HEK293 (cell line): ENCODE data around the gene FOXC1.

Source experiments
- PRDM1 ChIP-seq: fragments of 450-650 bp; formaldehyde crosslinking; IDR thresholded peaks from 2 replicates; pipeline ENCODE4; 2016; ENCODE audit warnings: missing biosample characterization, missing genetic modification characterization
- SETDB1 ChIP-seq: IDR thresholded peaks from one replicate; pipeline ENCODE4 v1.6.1; 2017; ENCODE audit warnings: mild to moderate bottlenecking, low read length, moderate library complexity, mixed read lengths; ENCODE audit not compliant: insufficient read length
- YY1 ChIP-seq: fragments of 450-650 bp; formaldehyde crosslinking; IDR thresholded peaks from 2 replicates; pipeline ENCODE4 v1.5.1; 2018; ENCODE audit warnings: missing biosample characterization, missing genetic modification characterization
- ZBTB21 ChIP-seq: fragments of 450-650 bp; formaldehyde crosslinking; IDR thresholded peaks from 2 replicates; pipeline ENCODE4 v1.5.1; 2017; ENCODE audit warnings: missing biosample characterization, missing genetic modification characterization
- ZBTB48 ChIP-seq: fragments of 450-650 bp; formaldehyde crosslinking; IDR thresholded peaks from 2 replicates; pipeline ENCODE4 v1.5.1; 2016; ENCODE audit warnings: missing biosample characterization, missing genetic modification characterization
- ZBTB8A ChIP-seq: fragments of 450-650 bp; formaldehyde crosslinking; IDR thresholded peaks from 2 replicates; pipeline ENCODE4 v1.5.1; 2016; ENCODE audit warnings: missing biosample characterization, missing genetic modification characterization
- ZNF10 ChIP-seq: fragments of 450-650 bp; formaldehyde crosslinking; IDR thresholded peaks from 2 replicates; pipeline ENCODE4 v1.5.1; 2017; ENCODE audit warnings: missing biosample characterization, missing genetic modification characterization
- ZNF121 ChIP-seq: fragments of 450-650 bp; formaldehyde crosslinking; IDR thresholded peaks from 2 replicates; pipeline ENCODE4 v1.5.1; 2016; ENCODE audit warnings: missing biosample characterization, missing genetic modification characterization
- ZNF19 ChIP-seq: fragments of 450-650 bp; formaldehyde crosslinking; IDR thresholded peaks from 2 replicates; pipeline ENCODE4; 2016; ENCODE audit warnings: missing biosample characterization, missing genetic modification characterization, low read depth
- ZNF292 ChIP-seq: fragments of 450-650 bp; formaldehyde crosslinking; IDR thresholded peaks from 2 replicates; pipeline ENCODE4 v1.5.1; 2016; ENCODE audit warnings: low read depth, missing biosample characterization, missing genetic modification characterization, borderline replicate concordance
- ZNF37A ChIP-seq: fragments of 450-650 bp; IDR thresholded peaks from 2 replicates; pipeline ENCODE4 v1.5.1; 2018; ENCODE audit warnings: missing biosample characterization, missing genetic modification characterization
- ZNF391 ChIP-seq: fragments of 450-650 bp; formaldehyde crosslinking; IDR thresholded peaks from 2 replicates; pipeline ENCODE4 v1.5.1; 2016; ENCODE audit warnings: low read depth, missing biosample characterization, missing genetic modification characterization, borderline replicate concordance
- ZNF416 ChIP-seq: fragments of 450-650 bp; formaldehyde crosslinking; IDR thresholded peaks from 2 replicates; pipeline ENCODE4 v1.5.1; 2016; ENCODE audit warnings: missing biosample characterization, missing genetic modification characterization
- ZNF610 ChIP-seq: fragments of 450-650 bp; formaldehyde crosslinking; IDR thresholded peaks from 2 replicates; pipeline ENCODE4 v1.5.1; 2016; ENCODE audit warnings: missing biosample characterization, missing genetic modification characterization, borderline replicate concordance
- ZNF776 ChIP-seq: fragments of 450-650 bp; formaldehyde crosslinking; IDR thresholded peaks from 2 replicates; pipeline ENCODE4 v1.5.0; 2017; ENCODE audit warnings: missing biosample characterization, missing genetic modification characterization, borderline replicate concordance
- TF ChIP-seq, protein P1 (sequence below): fragments of 450-650 bp; formaldehyde crosslinking; IDR thresholded peaks from 2 replicates; pipeline ENCODE4 v1.5.1; 2016; ENCODE audit warnings: missing biosample characterization, missing genetic modification characterization
- TF ChIP-seq, protein P2 (sequence below): fragments of 450-650 bp; formaldehyde crosslinking; IDR thresholded peaks from 2 replicates; pipeline ENCODE4 v1.5.1; 2016; ENCODE audit warnings: missing biosample characterization, missing genetic modification characterization, borderline replicate concordance
- TF ChIP-seq, protein P3 (sequence below): fragments of 450-650 bp; formaldehyde crosslinking; IDR thresholded peaks from 2 replicates; pipeline ENCODE4 v1.5.1; 2016; ENCODE audit warnings: missing biosample characterization, missing genetic modification characterization
- TF ChIP-seq, protein P4 (sequence below): fragments of 450-650 bp; formaldehyde crosslinking; IDR thresholded peaks from 2 replicates; pipeline ENCODE4 v1.5.1; 2017; ENCODE audit warnings: missing biosample characterization, missing genetic modification characterization
- TF ChIP-seq, protein P5 (sequence below): fragments of 450-650 bp; formaldehyde crosslinking; IDR thresholded peaks from 2 replicates; pipeline ENCODE4 v1.5.1; 2016; ENCODE audit warnings: missing biosample characterization, missing genetic modification characterization, borderline replicate concordance

The FOXC1 gene

DNA sequence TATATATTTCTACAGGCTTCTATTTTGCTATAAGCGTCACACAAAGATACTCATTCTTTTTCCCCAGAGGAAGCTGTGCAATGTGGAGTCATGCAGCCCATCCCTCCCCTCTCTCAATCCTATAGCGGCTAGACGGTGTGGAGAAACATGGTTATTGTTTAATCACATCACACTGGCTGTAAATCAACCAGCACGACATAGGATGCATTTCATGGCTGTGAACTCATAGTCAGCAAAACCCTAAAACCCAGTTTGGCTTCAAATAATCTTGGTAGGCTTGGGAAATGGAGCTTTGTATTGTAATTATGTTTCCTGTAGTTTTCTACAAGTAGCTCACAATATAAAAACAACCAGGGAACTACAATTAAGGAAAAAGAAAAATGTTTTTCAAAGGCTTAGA lies 16.8 kb downstream of the FOXC1 start (continued):
- TF ChIP-seq, protein P1, sequence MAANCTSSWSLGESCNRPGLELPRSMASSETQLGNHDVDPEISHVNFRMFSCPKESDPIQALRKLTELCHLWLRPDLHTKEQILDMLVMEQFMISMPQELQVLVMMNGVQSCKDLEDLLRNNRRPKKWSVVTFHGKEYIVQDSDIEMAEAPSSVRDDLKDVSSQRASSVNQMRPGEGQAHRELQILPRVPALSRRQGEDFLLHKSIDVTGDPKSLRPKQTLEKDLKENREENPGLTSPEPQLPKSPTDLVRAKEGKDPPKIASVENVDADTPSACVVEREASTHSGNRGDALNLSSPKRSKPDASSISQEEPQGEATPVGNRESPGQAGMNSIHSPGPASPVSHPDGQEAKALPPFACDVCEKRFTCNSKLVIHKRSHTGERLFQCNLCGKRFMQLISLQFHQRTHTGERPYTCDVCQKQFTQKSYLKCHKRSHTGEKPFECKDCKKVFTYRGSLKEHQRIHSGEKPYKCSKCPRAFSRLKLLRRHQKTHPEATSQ (tag by site-specific recombination), result no peak
- TF ChIP-seq ZNF610 (tag by site-specific recombination) (no peak), ZBTB48 (tag by site-specific recombination) (no peak), ZNF292 (tag by site-specific recombination) (no peak), ZNF416 (no peak), ZBTB21 (tag by site-specific recombination) (no peak), ZNF19 (no peak), ZNF776 (tag by site-specific recombination) (no peak), YY1 (tag by site-specific recombination) (no peak), ZNF37A (no peak), SETDB1 (no peak), ZBTB8A (tag by site-specific recombination) (no peak), PRDM1 (no peak), ZNF121 (tag by site-specific recombination) (no peak), ZNF10 (tag by site-specific recombination) (no peak), ZNF391 (tag by site-specific recombination) (no peak)
- TF ChIP-seq, protein P2, sequence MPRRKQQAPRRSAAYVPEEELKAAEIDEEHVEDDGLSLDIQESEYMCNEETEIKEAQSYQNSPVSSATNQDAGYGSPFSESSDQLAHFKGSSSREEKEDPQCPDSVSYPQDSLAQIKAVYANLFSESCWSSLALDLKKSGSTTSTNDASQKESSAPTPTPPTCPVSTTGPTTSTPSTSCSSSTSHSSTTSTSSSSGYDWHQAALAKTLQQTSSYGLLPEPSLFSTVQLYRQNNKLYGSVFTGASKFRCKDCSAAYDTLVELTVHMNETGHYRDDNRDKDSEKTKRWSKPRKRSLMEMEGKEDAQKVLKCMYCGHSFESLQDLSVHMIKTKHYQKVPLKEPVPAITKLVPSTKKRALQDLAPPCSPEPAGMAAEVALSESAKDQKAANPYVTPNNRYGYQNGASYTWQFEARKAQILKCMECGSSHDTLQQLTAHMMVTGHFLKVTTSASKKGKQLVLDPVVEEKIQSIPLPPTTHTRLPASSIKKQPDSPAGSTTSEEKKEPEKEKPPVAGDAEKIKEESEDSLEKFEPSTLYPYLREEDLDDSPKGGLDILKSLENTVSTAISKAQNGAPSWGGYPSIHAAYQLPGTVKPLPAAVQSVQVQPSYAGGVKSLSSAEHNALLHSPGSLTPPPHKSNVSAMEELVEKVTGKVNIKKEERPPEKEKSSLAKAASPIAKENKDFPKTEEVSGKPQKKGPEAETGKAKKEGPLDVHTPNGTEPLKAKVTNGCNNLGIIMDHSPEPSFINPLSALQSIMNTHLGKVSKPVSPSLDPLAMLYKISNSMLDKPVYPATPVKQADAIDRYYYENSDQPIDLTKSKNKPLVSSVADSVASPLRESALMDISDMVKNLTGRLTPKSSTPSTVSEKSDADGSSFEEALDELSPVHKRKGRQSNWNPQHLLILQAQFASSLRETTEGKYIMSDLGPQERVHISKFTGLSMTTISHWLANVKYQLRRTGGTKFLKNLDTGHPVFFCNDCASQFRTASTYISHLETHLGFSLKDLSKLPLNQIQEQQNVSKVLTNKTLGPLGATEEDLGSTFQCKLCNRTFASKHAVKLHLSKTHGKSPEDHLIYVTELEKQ (tag by site-specific recombination), result peak; percentile 18; the same call in 1 of the 2 replicates
- TF ChIP-seq, protein P3, sequence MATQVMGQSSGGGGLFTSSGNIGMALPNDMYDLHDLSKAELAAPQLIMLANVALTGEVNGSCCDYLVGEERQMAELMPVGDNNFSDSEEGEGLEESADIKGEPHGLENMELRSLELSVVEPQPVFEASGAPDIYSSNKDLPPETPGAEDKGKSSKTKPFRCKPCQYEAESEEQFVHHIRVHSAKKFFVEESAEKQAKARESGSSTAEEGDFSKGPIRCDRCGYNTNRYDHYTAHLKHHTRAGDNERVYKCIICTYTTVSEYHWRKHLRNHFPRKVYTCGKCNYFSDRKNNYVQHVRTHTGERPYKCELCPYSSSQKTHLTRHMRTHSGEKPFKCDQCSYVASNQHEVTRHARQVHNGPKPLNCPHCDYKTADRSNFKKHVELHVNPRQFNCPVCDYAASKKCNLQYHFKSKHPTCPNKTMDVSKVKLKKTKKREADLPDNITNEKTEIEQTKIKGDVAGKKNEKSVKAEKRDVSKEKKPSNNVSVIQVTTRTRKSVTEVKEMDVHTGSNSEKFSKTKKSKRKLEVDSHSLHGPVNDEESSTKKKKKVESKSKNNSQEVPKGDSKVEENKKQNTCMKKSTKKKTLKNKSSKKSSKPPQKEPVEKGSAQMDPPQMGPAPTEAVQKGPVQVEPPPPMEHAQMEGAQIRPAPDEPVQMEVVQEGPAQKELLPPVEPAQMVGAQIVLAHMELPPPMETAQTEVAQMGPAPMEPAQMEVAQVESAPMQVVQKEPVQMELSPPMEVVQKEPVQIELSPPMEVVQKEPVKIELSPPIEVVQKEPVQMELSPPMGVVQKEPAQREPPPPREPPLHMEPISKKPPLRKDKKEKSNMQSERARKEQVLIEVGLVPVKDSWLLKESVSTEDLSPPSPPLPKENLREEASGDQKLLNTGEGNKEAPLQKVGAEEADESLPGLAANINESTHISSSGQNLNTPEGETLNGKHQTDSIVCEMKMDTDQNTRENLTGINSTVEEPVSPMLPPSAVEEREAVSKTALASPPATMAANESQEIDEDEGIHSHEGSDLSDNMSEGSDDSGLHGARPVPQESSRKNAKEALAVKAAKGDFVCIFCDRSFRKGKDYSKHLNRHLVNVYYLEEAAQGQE (tag by site-specific recombination), result no peak
- TF ChIP-seq, protein P4, sequence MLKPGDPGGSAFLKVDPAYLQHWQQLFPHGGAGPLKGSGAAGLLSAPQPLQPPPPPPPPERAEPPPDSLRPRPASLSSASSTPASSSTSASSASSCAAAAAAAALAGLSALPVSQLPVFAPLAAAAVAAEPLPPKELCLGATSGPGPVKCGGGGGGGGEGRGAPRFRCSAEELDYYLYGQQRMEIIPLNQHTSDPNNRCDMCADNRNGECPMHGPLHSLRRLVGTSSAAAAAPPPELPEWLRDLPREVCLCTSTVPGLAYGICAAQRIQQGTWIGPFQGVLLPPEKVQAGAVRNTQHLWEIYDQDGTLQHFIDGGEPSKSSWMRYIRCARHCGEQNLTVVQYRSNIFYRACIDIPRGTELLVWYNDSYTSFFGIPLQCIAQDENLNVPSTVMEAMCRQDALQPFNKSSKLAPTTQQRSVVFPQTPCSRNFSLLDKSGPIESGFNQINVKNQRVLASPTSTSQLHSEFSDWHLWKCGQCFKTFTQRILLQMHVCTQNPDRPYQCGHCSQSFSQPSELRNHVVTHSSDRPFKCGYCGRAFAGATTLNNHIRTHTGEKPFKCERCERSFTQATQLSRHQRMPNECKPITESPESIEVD (tag by site-specific recombination), result peak; percentile 94
- TF ChIP-seq, protein P5, sequence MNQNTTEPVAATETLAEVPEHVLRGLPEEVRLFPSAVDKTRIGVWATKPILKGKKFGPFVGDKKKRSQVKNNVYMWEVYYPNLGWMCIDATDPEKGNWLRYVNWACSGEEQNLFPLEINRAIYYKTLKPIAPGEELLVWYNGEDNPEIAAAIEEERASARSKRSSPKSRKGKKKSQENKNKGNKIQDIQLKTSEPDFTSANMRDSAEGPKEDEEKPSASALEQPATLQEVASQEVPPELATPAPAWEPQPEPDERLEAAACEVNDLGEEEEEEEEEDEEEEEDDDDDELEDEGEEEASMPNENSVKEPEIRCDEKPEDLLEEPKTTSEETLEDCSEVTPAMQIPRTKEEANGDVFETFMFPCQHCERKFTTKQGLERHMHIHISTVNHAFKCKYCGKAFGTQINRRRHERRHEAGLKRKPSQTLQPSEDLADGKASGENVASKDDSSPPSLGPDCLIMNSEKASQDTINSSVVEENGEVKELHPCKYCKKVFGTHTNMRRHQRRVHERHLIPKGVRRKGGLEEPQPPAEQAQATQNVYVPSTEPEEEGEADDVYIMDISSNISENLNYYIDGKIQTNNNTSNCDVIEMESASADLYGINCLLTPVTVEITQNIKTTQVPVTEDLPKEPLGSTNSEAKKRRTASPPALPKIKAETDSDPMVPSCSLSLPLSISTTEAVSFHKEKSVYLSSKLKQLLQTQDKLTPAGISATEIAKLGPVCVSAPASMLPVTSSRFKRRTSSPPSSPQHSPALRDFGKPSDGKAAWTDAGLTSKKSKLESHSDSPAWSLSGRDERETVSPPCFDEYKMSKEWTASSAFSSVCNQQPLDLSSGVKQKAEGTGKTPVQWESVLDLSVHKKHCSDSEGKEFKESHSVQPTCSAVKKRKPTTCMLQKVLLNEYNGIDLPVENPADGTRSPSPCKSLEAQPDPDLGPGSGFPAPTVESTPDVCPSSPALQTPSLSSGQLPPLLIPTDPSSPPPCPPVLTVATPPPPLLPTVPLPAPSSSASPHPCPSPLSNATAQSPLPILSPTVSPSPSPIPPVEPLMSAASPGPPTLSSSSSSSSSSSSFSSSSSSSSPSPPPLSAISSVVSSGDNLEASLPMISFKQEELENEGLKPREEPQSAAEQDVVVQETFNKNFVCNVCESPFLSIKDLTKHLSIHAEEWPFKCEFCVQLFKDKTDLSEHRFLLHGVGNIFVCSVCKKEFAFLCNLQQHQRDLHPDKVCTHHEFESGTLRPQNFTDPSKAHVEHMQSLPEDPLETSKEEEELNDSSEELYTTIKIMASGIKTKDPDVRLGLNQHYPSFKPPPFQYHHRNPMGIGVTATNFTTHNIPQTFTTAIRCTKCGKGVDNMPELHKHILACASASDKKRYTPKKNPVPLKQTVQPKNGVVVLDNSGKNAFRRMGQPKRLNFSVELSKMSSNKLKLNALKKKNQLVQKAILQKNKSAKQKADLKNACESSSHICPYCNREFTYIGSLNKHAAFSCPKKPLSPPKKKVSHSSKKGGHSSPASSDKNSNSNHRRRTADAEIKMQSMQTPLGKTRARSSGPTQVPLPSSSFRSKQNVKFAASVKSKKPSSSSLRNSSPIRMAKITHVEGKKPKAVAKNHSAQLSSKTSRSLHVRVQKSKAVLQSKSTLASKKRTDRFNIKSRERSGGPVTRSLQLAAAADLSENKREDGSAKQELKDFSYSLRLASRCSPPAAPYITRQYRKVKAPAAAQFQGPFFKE, result no peak
